GM18520 (cell line): ENCODE results near the gene KLHL2.
"Not testable (repeated sequence)": the region's sequence is repeated elsewhere in the genome, so short reads cannot be mapped to it uniquely, and the experiment has no call there.

ENCODE experiments used
- ATAC-seq: cut with Tn5 transposase; IDR thresholded peaks from one replicate; pipeline ENCODE4 v1.9.1; 2021; ENCODE audit not compliant: unreplicated experiment

The KLHL2 gene

DNA sequence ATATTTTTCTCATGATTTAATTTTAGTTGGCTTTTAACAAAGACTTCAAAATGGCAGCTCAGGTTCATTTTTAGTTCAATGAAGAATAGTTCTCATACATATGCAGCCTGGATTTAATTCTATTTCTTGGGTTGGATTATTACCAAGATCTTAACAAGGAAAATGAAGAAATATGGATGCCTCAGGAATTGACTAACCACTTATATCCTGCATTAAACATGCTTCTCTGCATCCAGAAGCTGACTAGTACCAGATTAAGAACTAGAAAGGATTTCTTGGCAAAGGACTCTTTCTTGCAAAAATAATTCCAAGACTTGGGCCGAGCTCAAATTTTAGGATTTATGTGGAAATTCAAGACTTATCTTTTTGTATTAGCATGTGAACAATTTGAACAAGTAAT, 5.6 kb upstream of the KLHL2 start:
- no peak for ATAC-seq

DNA sequence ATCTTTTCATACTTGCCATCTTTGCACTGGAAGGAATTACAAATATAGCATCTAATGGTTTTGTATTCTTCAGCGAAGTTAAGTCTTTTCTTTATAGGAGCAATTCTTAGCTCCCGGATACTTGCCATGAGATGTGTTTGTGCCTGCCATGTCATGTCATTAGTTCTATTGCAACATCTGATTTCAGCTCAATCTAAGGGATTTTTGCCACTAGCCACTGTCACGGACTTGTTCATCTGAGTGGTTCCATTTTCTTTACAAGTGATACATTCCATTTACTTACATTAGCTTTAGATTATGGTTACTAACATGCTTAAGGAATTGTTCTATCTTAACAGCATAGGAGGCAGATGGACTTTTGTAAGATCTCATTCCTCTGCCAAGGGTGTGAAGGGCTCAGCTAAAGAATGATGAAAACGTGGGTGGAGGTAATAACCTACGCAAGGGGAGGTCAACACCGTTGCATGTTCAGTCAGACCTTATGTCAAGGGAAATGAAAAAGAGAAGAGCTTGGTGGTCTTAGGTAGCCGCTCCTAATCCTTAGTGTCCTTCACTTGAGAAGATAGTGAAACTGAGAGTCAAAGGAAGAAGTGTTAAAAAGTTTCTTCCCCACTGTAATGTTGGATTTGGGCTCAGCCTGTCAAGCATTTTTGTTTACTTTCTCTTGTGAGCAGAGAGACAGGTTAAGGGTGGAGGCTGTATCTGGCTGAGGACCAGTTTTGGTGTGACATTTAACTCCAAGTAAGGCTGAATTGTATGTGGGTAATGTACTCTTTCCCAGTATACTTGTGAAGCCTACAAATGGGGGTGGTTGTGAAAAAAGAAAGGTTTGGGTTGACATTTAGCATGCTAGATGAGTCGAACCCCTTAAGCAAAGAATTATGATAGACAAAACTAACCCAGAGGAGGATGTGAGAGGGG, 3.6 kb upstream of the KLHL2 start:
- ATAC-seq, result no peak

DNA sequence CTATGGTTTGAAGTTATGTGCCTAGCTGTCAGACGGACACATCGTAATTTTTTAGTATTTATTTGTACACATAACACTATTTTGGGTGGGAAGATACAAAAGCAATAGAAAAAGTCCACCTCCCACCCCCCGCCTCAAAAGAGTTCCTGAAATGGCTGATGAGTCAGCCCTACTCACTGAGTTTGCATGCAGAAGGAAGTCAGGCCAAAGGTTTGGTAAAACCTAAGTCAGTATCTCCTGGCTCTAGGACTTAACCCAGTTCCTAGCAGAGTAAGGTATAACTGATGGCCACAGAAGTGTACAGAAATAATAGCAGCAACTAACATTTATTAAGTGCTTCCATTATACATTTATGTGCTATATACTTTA, 2.9 kb upstream of the KLHL2 start:
- no peak for ATAC-seq

DNA sequence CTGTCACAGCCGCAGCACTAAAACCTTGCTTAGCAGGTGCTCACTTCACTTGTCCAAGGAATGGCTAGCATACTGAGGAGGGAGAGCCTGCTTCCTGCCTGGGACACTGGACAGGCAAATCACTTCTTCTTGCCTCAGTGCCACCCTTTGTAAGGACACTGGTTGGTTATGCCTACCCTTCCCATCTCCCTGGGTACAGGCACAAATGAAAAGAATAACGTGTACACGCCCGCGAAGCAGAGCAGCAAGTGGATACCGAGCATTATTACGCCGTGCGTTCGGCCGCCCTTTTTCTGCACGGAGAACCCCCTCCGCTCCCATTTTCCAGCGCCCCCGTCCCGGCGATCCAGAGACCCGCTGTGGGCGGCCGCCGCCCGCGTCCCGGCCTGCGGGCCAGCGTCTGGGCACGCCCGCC, 338 bp upstream of the KLHL2 start:
- no peak for ATAC-seq

DNA sequence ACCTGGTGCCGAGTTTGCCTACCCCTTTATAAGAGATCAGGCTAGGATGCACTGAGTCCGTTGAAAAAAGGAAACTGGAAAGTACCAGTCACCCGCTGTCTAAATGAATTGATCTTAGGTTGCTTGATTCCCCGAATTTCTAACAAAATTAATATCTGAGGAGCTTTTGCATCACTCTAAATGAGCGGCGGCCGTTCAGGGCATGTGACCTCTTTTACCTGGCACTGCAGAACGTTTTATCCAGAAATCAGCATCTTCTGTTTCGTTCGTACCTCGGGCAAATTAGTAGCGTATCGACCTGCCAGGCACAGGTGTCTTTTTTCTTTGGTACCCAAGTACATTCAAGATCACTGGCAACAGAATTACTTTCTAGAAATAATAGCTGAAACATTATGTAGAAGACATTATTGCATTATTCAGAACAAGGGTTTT, 876 bp downstream of the KLHL2 start:
- no peak for ATAC-seq

DNA sequence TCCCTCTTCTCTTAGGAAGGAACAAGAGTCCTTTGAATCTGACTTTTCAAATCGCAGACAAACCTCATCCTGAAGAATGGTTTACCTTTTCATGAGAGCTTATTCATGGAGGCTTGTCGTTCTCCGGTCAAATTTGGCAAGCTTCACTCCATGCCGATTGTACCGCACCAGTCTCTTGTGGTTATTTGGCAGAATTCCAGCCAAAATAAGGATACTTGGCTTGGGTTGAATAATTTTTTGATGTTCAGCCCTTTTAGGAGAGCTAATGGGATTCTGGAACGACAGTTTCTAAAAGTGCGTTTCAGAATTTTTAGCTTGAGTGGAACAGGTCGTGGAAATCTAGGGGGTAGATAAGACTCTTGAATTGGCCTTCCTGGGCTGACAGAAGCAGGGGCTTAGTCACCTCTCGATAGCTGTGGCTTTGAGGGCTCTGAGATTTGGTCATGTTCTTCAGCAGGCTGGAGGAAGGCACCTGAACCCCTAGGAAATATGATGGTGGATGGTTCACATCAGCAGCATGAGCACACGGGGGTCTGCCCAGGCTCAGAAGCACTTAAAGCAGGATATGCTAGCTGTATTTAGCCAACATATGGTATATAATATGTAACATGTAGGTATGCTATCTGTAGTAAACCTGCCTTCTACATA, 1.5 kb downstream of the KLHL2 start:
- ATAC-seq, result no peak

DNA sequence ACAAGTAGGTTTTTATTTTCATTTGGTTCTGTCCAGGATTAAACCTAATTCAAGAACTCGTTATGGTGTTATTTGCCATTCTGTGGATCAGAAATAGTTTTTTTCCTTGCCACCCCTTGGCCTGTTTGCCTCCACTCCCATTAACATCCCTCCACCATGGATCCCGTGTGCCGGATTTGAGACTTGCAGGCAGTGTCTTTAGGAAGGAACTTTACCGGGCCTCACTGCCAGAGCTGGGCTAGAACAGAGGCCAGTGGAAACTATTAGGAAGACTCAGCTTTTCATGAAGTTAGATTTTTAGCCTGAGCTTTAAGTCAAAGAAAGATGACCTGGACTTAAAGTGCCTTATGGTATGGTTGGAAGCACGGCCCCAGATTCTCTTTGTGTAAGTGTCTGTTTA, 2.4 kb downstream of the KLHL2 start:
- ATAC-seq, result no peak

DNA sequence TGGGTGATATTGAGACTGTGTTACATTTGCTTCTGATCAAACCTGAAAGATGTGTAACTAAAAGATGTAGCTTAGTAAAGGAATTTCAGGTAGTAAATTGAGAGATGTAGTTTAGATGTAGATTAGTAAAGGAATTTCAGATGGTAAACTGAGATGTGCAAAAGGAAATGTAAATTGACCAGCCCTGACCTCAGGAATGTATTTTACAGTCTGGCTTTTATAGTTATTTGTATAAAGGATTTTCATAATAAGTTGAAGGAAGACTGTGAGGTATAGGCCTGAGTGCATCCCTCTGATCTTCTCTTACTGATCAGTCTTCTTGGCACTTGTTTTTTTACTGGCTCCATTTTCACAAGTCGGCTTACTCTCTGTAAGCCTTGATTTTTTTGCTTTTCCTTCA, 3.2 kb downstream of the KLHL2 start:
- ATAC-seq, result no peak

DNA sequence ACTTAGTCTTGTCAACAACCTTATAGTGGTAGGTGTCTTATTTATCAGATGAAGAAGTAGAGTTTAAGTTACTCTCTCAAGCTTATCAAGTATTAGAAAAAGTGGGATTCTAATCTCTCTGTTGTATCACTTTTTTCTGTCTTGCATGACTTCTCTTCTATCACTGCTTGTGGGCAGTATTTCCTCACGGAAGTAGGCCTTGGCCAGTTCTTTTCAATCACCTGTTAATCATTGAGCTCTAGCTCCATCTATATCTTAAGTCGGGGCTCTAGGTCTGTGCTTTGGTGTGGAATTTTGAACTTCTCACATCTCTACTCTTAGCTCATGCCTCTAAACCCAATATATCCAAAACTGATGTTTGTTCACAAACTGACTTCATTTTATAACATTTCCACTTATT, 5.3 kb downstream of the KLHL2 start:
- ATAC-seq, result not testable (repeated sequence)

DNA sequence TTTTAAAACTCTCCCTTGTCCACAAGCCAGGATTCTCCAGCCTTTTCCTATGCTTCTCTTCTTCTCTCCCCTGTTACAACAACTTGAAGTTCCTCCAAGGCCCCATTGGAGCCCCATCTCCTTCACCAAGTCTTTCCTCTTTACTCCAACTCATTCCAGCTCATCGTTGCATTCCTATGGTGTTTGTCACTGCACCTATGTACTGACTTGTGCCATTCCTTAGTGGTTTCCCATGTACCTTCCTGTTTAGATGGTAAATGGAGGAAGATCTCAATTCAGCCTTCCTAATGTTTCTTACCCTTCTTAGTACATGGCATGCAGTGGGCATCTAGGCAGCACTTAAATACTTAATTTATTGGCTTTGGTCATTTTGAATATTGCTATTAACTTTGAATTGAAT, 6.0 kb downstream of the KLHL2 start:
- ATAC-seq, result not testable (repeated sequence)

DNA sequence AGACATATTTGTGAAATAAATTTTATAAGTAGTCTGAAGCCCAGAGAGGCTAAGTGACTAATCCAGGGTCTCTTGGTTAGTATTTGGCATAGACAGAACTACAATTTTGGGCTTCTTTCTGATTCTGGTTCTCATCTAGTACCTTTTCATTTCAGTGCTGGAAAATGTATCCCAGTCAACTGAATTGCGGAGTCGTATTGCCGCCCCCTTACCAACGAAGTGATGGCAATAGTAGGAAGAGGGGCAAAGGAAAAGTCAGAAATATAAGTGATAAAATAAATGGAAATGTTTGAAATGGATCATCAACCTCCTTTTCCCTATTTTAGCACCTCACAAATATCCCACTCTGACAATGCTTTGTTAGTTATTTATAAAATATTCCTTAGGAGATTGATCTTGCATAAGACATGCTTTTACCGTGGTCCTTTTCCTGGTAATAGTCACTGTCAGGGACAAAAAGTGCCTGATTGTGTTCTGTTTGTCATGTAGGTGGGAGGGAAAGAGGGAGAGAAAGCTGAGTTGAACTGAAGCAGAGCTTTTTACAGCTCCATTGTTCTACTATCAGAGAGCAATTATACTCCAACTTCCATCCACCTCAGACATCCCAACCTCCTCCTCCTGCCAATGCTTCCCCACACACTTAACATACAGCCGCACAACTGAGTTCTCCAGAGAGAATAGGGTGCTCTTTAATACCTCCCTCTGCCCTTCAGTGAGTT, 6.8 kb downstream of the KLHL2 start:
- ATAC-seq, result not testable (repeated sequence)

DNA sequence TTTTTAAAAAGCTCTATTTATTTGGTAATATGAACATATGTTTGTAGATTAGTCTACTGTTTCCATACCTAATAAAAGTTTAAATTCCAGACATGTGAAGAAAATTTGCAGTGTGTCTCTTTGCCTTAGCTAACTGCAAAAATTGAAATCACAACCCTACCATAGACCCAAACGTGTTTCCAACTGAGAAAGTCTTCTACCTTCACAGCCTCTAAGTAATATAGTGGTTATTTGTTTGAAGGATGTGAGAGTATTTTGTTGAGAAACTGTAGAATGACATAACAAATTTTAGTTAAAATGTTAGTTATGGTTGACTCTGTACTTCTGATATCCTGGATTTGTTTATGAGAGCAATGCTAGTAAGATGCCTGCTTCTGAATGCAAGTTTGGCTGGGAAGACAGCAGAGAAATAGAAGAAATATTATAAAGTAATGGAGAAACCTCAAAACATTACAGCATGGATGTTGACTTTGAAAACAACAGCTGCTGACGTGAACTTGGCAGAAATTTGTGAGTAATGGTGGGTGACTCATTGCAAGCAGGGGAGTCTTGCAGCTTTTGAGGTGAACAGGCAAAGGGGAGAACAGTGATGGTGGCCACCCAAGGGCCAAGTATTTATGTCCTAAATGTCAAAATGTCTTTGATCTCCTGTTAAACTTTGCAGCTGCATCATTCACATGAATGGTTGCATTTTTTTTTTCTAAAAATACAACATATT, 7.8 kb downstream of the KLHL2 start:
- peak; percentile 56 for ATAC-seq

DNA sequence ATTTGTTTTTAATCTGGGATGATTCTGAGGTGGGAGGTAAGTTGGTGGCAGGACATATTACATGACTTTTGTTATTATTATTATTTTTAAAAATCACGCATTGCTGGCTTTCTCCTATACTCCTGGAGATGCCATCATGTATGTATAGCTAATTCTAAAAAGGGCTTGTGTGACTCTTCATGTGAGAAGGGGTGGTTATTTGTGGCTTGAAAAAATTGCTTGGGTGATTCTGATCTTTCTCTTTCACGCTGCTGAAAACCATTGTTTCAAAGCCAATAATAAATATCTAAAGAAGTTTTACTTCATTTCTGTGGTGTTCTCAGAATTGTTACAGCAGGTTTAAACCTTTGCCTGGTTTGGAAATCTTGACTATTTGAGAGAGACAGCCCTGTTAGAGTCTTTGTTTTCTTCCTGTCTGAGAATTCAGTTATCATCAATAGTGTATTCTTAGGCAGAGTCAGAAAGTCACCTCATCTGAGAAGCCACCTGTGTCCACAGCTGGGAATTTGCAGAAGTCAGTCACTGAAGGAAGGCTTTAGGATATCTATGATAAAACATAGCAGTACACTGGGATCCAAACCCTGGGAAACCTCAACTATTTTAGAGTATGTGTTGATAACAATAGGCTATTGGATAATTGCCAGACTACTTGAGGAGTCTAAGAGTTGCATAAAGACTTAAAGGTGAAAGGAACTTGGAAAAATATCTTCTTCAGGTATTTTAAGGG, 8.6 kb downstream of the KLHL2 start:
- peak; percentile 41 for ATAC-seq

DNA sequence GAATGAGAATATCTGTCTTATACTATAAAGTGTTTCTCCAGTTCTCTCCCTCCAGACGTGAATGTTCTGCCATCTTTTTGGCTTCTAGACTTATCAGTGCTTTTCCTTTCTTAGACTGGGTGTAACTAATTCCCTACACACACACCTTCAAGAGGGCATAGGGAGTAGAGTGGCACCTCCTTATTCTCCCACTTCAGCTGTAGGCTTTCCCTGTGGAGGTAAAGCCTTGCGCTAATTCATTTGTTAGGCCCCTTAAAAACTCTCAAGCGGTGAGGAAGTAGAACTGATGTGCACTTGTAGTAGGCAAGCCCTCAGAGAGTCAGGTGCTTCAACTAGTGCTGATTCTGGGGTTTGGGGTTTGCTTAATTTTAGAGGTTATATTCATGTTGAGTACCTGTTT, 10.0 kb downstream of the KLHL2 start:
- no peak for ATAC-seq

DNA sequence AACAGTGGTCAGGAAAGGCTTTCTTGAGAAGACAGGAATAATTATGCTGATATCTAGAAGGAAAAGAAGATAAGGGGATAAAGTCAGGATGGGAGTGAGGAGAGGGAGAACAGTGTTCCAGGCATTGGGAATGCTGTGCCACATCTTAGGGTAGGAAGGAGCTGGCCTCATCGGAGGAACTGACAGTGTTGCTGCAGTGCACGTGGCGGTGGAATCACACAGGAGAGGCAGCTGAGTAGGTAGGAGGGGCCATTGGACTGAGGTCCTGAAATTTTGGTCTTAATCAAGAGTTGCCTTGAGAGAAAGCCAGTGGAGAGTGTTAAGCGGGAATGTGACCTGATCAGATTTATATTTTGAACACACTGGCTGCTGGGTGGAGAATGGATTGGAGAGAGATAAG, 13.9 kb downstream of the KLHL2 start:
- ATAC-seq, result not testable (repeated sequence)

DNA sequence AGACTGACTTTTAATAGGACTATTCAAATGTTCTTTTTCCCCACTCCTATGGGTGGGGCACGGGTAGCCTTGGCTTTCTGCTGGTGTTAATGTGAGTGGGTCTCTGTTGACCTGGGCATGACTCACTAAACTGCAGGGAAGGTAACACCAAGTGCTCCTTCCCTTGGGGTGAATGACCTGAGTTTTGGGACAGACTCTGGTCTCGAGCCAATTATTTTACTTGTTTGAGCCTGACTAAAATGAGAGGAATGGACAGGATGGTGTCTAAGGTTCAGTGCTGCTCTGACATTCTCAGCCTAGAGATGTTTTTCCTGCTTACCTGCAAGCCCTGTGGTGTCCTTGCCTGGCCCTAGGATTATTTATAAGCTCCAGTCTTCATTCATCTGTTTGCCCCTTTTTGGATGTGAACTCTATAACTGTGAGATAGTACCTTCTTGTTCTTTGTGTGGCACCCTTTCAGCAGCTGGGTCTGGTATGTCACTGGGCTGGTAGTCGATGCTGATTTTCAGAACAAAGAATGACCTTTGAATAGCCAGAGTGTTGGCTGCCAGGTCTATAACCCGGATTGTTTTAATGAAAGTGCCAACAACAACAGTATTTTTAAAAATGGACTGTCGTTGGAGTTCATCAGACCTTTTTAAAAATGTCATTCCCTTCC, 14.8 kb downstream of the KLHL2 start:
- not testable (repeated sequence) for ATAC-seq

DNA sequence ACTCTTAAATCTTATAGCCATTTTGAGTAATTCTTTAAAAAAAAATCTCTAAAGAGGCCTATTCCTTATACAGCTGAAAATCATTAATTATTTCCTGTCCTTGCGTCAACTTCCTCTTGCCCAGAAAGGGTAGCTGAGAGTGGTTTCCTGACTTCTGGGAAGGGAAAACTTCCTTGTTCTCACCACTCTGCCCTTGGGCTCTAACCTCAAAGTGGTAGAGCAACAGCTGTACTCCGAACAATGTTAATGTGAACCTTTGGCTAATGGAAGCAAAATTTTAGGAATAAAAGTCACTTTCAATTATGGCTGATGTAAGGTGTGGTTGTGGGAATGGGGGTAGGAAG, 15.3 kb downstream of the KLHL2 start:
- no peak for ATAC-seq

DNA sequence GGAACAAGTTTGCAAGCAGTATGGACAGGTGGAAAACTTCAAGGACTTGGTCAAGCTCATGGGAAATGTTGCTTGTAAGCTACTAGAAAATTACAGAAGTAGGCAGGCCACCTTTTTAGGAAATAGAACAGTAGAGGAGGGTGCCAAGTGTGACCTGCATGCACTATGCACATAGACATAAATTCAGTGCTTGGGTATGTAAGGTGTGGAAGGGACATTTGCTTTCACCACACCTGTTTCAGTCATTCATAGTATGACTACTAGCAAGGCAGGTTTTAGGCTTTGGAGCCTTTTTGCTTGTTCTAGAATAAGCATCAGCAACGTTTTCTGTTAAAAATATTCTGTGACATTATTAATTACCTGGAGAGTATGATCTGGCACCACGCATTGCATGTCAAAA, 20.0 kb downstream of the KLHL2 start:
- not testable (repeated sequence) for ATAC-seq

DNA sequence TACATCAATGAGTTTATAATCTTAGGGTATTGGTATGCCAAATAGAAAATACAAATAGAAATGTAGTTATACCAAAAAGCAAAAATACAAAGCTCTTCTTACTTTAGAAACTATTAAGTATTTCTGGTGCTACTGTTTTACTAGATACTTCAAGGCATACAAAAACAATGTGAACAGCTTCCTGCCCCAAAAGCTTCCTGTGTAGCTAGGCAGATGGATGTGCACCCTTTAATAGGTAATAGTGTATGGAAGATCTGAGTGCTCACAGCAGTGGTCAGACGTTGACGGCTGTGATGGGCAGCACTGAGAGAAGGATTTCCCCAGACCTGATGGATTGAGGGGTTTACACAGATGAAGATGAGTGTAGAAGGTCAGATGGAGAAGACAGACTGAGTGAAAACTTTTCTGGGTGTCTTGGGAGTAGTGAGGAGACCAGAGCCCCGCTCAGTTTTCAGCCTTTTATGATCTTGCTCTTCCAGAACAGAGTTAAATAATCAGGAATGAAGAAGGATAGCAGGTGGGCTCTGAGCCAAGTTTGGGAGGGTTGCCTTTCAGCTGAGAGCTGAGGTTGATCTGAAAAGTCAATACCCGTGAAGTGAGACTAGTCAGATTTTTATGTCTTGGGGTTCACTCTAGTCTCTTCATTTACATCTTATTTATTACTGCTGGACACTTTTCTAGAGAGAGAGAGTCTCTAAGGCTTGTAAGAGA, 22.3 kb downstream of the KLHL2 start:
- not testable (repeated sequence) for ATAC-seq
